Motor neuron (in vitro differentiated cells): ENCODE measurements around the gene HIRA. TPM values are rescaled to one million over a fixed set of nuclear protein-coding genes. Genes with fewer than 3 reads are reported as not detected.
"Not testable (repeated sequence)": the region's sequence is repeated elsewhere in the genome, so short reads cannot be mapped to it uniquely, and the experiment has no call there.

ENCODE experiments used
- ATAC-seq, 8 experiments: fragments of 200-7000 bp; cut with Tn5 transposase; replicated peaks in 6 of 8; 2 replicates each; pipeline ENCODE4 v1.8.0; 2021; ENCODE audit warnings: mild to moderate bottlenecking in 8 of 8, moderate library complexity in 8 of 8
- H3K27ac ChIP-seq, 2 donors: fragments of 250-450 bp; sonication (Bioruptor Pico); 2 replicates each; pipeline ENCODE4 v1.9.0; 2021; ENCODE audit warnings: antibody characterized with exemption in 2 of 2, mild to moderate bottlenecking in 2 of 2, moderate library complexity in 1 of 2
- H3K4me1 ChIP-seq, 2 donors: fragments of 250-450 bp; sonication (Bioruptor Pico); replicated peaks in 1 of 2; 2 replicates each; pipeline ENCODE4 v1.6.1; 2021; ENCODE audit warnings: antibody characterized with exemption in 2 of 2, mild to moderate bottlenecking in 2 of 2, moderate library complexity in 1 of 2
- H3K4me3 ChIP-seq, 5 donors: fragments of 250-450 bp; sonication (Bioruptor Pico); 2 replicates each; pipeline ENCODE4 v1.9.0; 2021; ENCODE audit warnings: antibody characterized with exemption in 5 of 5, mild to moderate bottlenecking in 5 of 5, moderate library complexity in 4 of 5
- WGBS, 10 experiments: fragments of 450-650 bp; shearing (Covaris generic); methylation state at CpG; one replicate each; pipeline ENCODE4 v1.0.0; 2022; 5-methylcytosine and 5-hydroxymethylcytosine counted together
- in situ Hi-C, 9 experiments: fragments of 400-800 bp; cut with MboI; loops; one replicate each; pipeline ENCODE4 v1.15.0; 2021; ENCODE audit warnings: low sequenced_read_pairs in 9 of 9, low pct_unique_long_range_greater_than_20kb in 2 of 9; ENCODE audit not compliant: unreplicated experiment in 9 of 9
- total RNA-seq, 8 experiments: library from RNA; unstranded; fragments of 300-600 nt; gene quantifications; 2 replicates each; pipeline versions ENCODE4 v1.2.3 to v1.2.4, GENCODE V29; 2022

The HIRA gene
- total RNA-seq, 8 experiments from 2014 or later: 9.9 to 30.1 (median 18.1) TPM

- in situ Hi-C loops: loop anchor here in 1 of 9 experiments (25.0 kb wide), 2 partner anchors 111 to 261 kb away; partner anchors contain the start of gene SLC25A1
- ATAC-seq: peak; percentile 26 to 68 (median 50)
- peaks cover 22% of the 10 kb centered on the region in 2 donors for H3K4me1 ChIP-seq
- H3K4me3 ChIP-seq: peak overlapping the region; percentile 78 to 97 (median 95)
- 0 to 59% (median 10%) methylated on average over 1 to 13 of the region's 14 CpGs; no CpG with 5 or more reads in 3 of the 10 experiments for WGBS, 10 experiments
- H3K27ac ChIP-seq: peak overlapping the region; percentile 84 to 95
Measured at GRCh38 chr22:19448076-19448607, 16.6 kb upstream of the HIRA start.

DNA sequence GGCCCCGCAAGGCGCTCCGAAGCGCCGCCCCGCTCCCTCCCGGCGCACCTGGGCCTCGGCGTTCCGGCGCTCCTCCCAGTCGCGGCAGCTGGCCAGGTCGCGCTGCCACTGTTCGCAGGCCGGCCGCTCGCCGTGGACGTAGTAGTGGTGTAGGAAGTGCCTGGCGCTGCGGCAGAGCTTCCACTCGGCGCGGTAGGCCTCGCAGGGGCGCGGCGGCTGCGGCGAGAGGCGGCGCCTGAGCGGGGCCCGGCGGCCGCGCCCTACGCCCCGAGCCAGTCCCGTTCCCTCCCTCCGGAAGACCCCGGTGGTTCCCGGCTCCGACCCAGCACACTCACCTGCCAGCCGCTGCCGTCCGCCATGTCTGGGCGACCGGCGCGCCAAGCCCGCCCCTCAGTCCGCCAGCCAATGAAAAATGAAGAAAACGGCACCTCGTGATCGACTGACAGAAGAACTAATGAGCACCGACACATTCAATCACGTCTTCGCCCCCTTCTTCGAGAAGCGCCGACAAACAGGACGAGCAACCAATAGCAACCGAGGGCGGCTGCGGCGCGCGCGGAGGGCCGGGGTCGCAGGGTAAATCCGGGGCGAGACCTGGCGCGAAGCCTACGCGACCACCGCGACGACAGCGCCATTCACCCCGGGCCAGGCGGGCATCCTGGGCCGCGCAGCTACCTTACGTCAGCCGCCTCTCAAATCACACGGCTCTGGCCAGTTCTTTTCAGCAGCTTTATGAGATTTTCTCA is 16.0 kb upstream of the HIRA start, which contains the start of gene C22orf39:
TSS of gene C22orf39 (minus strand) at position 382 of the 746 bp plus-strand sequence. CDS start at position 359, 23 bp downstream.
- peak; percentile 88 to 93 (median 90) for ATAC-seq
- H3K27ac ChIP-seq: peak within 1 kb of the TSS; percentile 84 to 95
- WGBS, 10 experiments: 0 to 3% (median 1%) methylated on average over 6 to 20 of the region's 92 CpGs; no CpG with 5 or more reads in 6 of the 10 experiments
- H3K4me1 ChIP-seq: peaks cover 22% of the 10 kb centered on the region in 2 donors
- in situ Hi-C loops: loop anchor here in 1 of 9 experiments (25.0 kb wide), 2 partner anchors 110 to 260 kb away; partner anchors contain the start of gene SLC25A1
- peak within 1 kb of the TSS; percentile 78 to 97 (median 95) for H3K4me3 ChIP-seq

GRCh38 chr22:19446603-19447329 is 15.2 kb upstream of the HIRA start:
- H3K4me1 ChIP-seq: peaks cover 22% of the 10 kb centered on the region in 2 donors
- H3K4me3 ChIP-seq: peak overlapping the region; percentile 78 to 97 (median 95)
- peak overlapping the region; percentile 84 to 95 for H3K27ac ChIP-seq
- in situ Hi-C loops: loop anchor here in 1 of 9 experiments (25.0 kb wide), 2 partner anchors 109 to 259 kb away; partner anchors contain the start of gene SLC25A1
- ATAC-seq: peak in 2 of 8 experiments; percentile 14 to 18
- 30 to 67% (median 51%) methylated on average over 2 to 9 of the region's 22 CpGs; no CpG with 5 or more reads in 2 of the 10 experiments for WGBS, 10 experiments

- H3K4me3 ChIP-seq, ATAC-seq, H3K27ac ChIP-seq: not testable (repeated sequence)
- 11 to 100% (median 96%) methylated on average over 1 to 9 of the region's 9 CpGs for WGBS, 10 experiments
- in situ Hi-C loops: loop anchor here in 1 of 9 experiments (25.0 kb wide), 2 partner anchors 108 to 258 kb away; partner anchors contain the start of gene SLC25A1
- H3K4me1 ChIP-seq: peaks cover 22% of the 10 kb centered on the region in 2 donors
Measured at GRCh38 chr22:19445279-19445982, 13.9 kb upstream of the HIRA start.

DNA sequence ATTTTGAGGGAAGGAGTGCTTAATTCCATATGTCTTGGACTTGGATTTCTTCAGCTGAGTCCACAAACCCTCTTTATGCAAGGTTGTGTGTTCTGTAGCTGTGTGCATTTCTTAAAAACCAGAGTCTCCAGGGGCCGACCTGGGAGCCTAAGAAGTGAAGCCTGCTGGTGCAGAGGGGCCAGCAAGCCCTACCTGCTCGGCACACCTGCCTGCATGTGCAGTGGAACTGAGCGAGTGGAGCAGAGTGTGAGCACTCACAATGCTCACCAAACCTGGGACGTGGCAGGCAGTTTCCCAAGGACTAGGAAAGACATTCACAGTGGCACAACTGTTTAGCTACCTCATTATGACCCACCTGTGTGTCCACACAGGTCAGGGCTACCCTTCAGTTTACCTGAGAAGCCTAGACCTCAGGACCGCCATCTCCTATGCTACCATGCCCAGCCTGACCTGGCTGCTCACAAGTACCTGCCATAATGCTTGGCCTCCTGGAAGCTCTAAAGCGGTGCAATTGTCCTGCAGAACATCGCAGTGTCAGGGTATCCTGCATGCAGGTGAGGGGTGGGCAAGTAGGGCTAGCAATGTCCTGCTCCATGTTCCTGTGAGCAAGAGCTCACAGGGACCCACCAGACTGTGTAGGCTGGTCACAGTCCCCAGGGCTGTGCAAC is 12.1 kb upstream of the HIRA start:
- Histone ChIP-seq H3K4me3 (no peak overlapping the region), H3K4me1 (peaks cover 16% of the 10 kb centered on the region in 2 donors), H3K27ac (no peak overlapping the region)
- in situ Hi-C loops: loop anchor here in 1 of 9 experiments (25.0 kb wide), 2 partner anchors 106 to 256 kb away; partner anchors contain the start of gene SLC25A1
- ATAC-seq: no peak
- 58 to 100% (median 83%) methylated on average over 1 to 5 of the region's 7 CpGs; no CpG with 5 or more reads in 4 of the 10 experiments for WGBS, 10 experiments

DNA sequence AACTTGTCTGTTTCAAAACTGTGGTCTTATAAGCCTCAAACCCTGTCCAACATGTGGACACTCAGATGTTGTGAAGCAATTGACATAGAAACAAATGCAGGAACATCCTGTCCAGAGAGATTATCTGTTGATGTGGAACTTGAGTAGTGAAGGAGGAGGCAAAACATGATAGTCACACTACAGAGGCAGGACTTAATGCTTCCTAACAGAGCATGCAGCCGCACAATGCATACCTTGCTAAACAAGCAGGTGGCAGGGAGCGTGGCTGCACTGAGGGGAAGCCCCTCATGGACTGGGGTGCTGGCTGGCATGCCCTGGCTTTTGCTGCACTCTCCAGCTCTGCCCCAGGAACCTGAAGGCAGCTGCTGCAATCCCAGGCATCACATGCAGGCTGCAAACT is 10.6 kb upstream of the HIRA start:
- in situ Hi-C loops: loop anchor here in 1 of 9 experiments (25.0 kb wide), 2 partner anchors 105 to 255 kb away; partner anchors contain the start of gene SLC25A1
- no peak for ATAC-seq
- H3K4me3 ChIP-seq: no peak overlapping the region
- H3K4me1 ChIP-seq: peaks cover 12 to 13% of the 10 kb centered on the region in 2 donors
- 83 to 100% (median 100%) methylated on average over 1 to 2 of the region's 2 CpGs; no CpG with 5 or more reads in 5 of the 10 experiments for WGBS, 10 experiments
- H3K27ac ChIP-seq: no peak overlapping the region

GRCh38 chr22:19440411-19441195 is 9.1 kb upstream of the HIRA start:
- in situ Hi-C loops: loop anchor here in 1 of 9 experiments (25.0 kb wide), 2 partner anchors 103 to 253 kb away; partner anchors contain the start of gene SLC25A1
- peaks cover 2 to 3% of the 10 kb centered on the region in 2 donors for H3K4me1 ChIP-seq
- no peak for ATAC-seq
- peak overlapping the region in 1 of 2 donors; percentile 38 for H3K27ac ChIP-seq
- WGBS, 10 experiments: 85 to 100% (median 94%) methylated on average over 1 to 6 of the region's 8 CpGs; no CpG with 5 or more reads in 1 of the 10 experiments
- no peak overlapping the region for H3K4me3 ChIP-seq

DNA sequence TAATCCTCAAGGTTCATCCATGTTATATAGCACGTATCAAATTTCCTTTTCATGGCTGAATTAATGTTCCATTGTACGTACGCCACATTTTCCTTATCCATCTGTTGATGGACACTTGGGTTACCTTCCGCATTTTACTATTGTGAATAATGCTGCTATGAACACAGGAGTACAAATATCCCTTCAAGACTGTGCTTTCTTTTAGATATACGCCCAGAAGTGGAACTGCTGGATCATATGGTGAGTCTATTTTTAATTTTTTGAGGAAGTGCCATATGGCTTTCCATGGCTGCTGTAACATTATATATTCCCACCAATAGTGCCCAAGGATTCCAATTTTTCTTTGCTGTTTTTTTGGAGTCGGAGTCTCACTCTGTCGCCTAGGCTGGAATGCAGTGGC is 6.8 kb upstream of the HIRA start:
- whole genome bisulfite sequencing, 10 experiments: 72 to 100% (median 87%) methylated on average over 2 to 7 of the region's 7 CpGs; no CpG with 5 or more reads in 1 of the 10 experiments
- Histone ChIP-seq H3K4me3 (no peak overlapping the region), H3K27ac (no peak overlapping the region), H3K4me1 (peaks cover 3 to 4% of the 10 kb centered on the region in 2 donors)
- ATAC-seq: no peak
- in situ Hi-C loops: loop anchor here in 1 of 9 experiments (25.0 kb wide), 2 partner anchors 101 to 251 kb away; partner anchors contain the start of gene SLC25A1

- in situ Hi-C loops: loop anchor here in 1 of 9 experiments (25.0 kb wide), 2 partner anchors 99 to 249 kb away; partner anchors contain the start of gene SLC25A1
- 63 to 100% (median 100%) methylated on average over 1 to 5 of the region's 9 CpGs; no CpG with 5 or more reads in 1 of the 10 experiments for WGBS, 10 experiments
- not testable (repeated sequence) for H3K4me3 ChIP-seq, ATAC-seq, H3K27ac ChIP-seq, H3K4me1 ChIP-seq
Measured at GRCh38 chr22:19436444-19437161, 5.1 kb upstream of the HIRA start.

GRCh38 chr22:19434829-19435580 is 3.5 kb upstream of the HIRA start:
- H3K4me3 ChIP-seq: no peak overlapping the region
- in situ Hi-C loops: loop anchor here in 1 of 9 experiments (25.0 kb wide), 2 partner anchors 98 to 248 kb away; partner anchors contain the start of gene SLC25A1
- no peak for ATAC-seq
- 43 to 100% (median 73%) methylated on average over 1 to 2 of the region's 2 CpGs; no CpG with 5 or more reads in 2 of the 10 experiments for WGBS, 10 experiments
- no peak overlapping the region for H3K27ac ChIP-seq
- peaks cover 9 to 11% of the 10 kb centered on the region in 2 donors for H3K4me1 ChIP-seq
